Mucosa of descending colon (tissue), 3 donors: ENCODE data around the gene EFNB1. TPM values are rescaled to one million over a fixed set of nuclear protein-coding genes. Genes with fewer than 3 reads are reported as not detected.

Source experiments
- ATAC-seq: fragments of 200-7000 bp; cut with Tn5 transposase; one replicate; pipeline ENCODE4 v1.9.1; 2020; ENCODE audit warnings: mild to moderate bottlenecking, moderate library complexity
- DNase-seq, 3 donors: peaks; one replicate each; pipeline ENCODE4 v3.0.0-alpha.2; 2020
- H3K36me3 ChIP-seq: fragments of 200-600 bp; one replicate; pipeline ENCODE4 v1.8.0; 2021; ENCODE audit warnings: low read depth, mild to moderate bottlenecking
- H3K4me1 ChIP-seq: fragments of 200-600 bp; one replicate; pipeline ENCODE4 v1.8.0; 2021; ENCODE audit warnings: low read depth, mild to moderate bottlenecking
- H3K4me3 ChIP-seq: fragments of 200-600 bp; one replicate; pipeline ENCODE4 v1.8.0; 2021; ENCODE audit warnings: mild to moderate bottlenecking
- H3K9me3 ChIP-seq: fragments of 200-600 bp; one replicate; pipeline ENCODE4 v1.8.0; 2021; ENCODE audit warnings: mild to moderate bottlenecking
- CTCF ChIP-seq: fragments of 200-600 bp; IDR thresholded peaks from one replicate; pipeline ENCODE4 v1.8.0; 2022; ENCODE audit warnings: antibody characterized with exemption, mild to moderate bottlenecking
- intact Hi-C, 2 donors: fragments of 100-400 bp; cut with DNase I in 1 of 2; cut with micrococcal nuclease in 1 of 2; formaldehyde crosslinking; loops; one replicate each; pipeline versions ENCODE4 v1.11.0 to v1.11.1; 2022; cut with DNase I, micrococcal nuclease
- total RNA-seq, 3 donors: library from RNA; stranded (reverse); fragmentation: NEBNext Ultra II Directional in 2 of 3; extraction: Animal tissue kit (Norgen Biotek cat#: 25700) in 2 of 3; gene quantifications; one replicate each; pipeline versions ENCODE4 v1.2.1 to v1.2.4, GENCODE V29; 2021 to 2023
- donor health status: DM: no; HTN: no; CAD: no; lungs with moderate emphysema.
- donor health status: DM: no; HTN: no; CAD: no.
- donor health status: DM: no; HTN: yes; CAD: no.

The EFNB1 gene
- total RNA-seq, 3 donors from 2014 or later: 41.7 to 81.5 (median 66.3) TPM

- DNase-seq (peak in 1 of 3 donors; percentile 55), ATAC-seq (peak; percentile 88)
- no peaks in the 10 kb centered on the region for H3K36me3 ChIP-seq
- intact Hi-C loops: no loop called here
- H3K4me1 ChIP-seq: peaks cover 2% of the 10 kb centered on the region
- no peak for TF ChIP-seq CTCF
- H3K4me3 ChIP-seq: no peak overlapping the region
- H3K9me3 ChIP-seq: no peaks in the 10 kb centered on the region
Observed at GRCh38 chrX:68868902-68869800, 40.3 kb downstream of the EFNB1 start.

- no peaks in the 10 kb centered on the region for H3K9me3 ChIP-seq
- ATAC-seq (peak; percentile 58), DNase-seq (peak in 1 of 3 donors; percentile 28)
- intact Hi-C loops: no loop called here
- no peak overlapping the region for H3K4me3 ChIP-seq
- H3K4me1 ChIP-seq: peaks cover 2% of the 10 kb centered on the region
- H3K36me3 ChIP-seq: no peaks in the 10 kb centered on the region
- no peak for TF ChIP-seq CTCF
Observed at GRCh38 chrX:68870357-68870756, 41.5 kb downstream of the EFNB1 start.

GRCh38 chrX:68872171-68872570 is 43.4 kb downstream of the EFNB1 start:
- no peak for TF ChIP-seq CTCF
- H3K9me3 ChIP-seq: no peaks in the 10 kb centered on the region
- H3K4me1 ChIP-seq: peaks cover 2% of the 10 kb centered on the region
- ATAC-seq: peak; percentile 13
- no peak overlapping the region for H3K4me3 ChIP-seq
- intact Hi-C loops: no loop called here
- no peaks in the 10 kb centered on the region for H3K36me3 ChIP-seq
- peak in 2 of 3 donors; percentile 32 to 46 for DNase-seq

GRCh38 chrX:68874076-68874475 is 45.3 kb downstream of the EFNB1 start:
- intact Hi-C loops: no loop called here
- no peak for TF ChIP-seq CTCF
- no peak for ATAC-seq

GRCh38 chrX:68876731-68877130 is 47.9 kb downstream of the EFNB1 start:
- H3K36me3 ChIP-seq: no peaks in the 10 kb centered on the region
- intact Hi-C loops: no loop called here
- ATAC-seq: no peak

More at GRCh38 chrX:68874076-68874475, 45.3 kb downstream of the EFNB1 start:
- Histone ChIP-seq H3K4me1 (no peaks in the 10 kb centered on the region), H3K9me3 (no peaks in the 10 kb centered on the region), H3K4me3 (no peak overlapping the region), H3K36me3 (no peaks in the 10 kb centered on the region)
- DNase-seq: no peak

More at GRCh38 chrX:68876731-68877130, 47.9 kb downstream of the EFNB1 start:
- no peaks in the 10 kb centered on the region for H3K4me1 ChIP-seq
- no peaks in the 10 kb centered on the region for H3K9me3 ChIP-seq
- TF ChIP-seq CTCF: no peak
- no peak for DNase-seq
- no peak overlapping the region for H3K4me3 ChIP-seq
